Measurements from ENCODE around the gene MAGEB1.

Gene MAGEB1, protein sequence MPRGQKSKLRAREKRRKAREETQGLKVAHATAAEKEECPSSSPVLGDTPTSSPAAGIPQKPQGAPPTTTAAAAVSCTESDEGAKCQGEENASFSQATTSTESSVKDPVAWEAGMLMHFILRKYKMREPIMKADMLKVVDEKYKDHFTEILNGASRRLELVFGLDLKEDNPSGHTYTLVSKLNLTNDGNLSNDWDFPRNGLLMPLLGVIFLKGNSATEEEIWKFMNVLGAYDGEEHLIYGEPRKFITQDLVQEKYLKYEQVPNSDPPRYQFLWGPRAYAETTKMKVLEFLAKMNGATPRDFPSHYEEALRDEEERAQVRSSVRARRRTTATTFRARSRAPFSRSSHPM

GRCh38 chrX:30246769-30247489 lies at the start of gene MAGEB1:
MAGEB1 (plus strand) TSS chrX:30247146; CDS start chrX:30250494, 3,348 bp downstream.
- TF ChIP-seq, protein P1, sequence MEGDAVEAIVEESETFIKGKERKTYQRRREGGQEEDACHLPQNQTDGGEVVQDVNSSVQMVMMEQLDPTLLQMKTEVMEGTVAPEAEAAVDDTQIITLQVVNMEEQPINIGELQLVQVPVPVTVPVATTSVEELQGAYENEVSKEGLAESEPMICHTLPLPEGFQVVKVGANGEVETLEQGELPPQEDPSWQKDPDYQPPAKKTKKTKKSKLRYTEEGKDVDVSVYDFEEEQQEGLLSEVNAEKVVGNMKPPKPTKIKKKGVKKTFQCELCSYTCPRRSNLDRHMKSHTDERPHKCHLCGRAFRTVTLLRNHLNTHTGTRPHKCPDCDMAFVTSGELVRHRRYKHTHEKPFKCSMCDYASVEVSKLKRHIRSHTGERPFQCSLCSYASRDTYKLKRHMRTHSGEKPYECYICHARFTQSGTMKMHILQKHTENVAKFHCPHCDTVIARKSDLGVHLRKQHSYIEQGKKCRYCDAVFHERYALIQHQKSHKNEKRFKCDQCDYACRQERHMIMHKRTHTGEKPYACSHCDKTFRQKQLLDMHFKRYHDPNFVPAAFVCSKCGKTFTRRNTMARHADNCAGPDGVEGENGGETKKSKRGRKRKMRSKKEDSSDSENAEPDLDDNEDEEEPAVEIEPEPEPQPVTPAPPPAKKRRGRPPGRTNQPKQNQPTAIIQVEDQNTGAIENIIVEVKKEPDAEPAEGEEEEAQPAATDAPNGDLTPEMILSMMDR (IDR thresholded peaks at IDR 0.05; ENCODE audit: borderline replicate concordance, control extremely low read depth, extremely low read depth, insufficient read depth, missing control alignments), result no peak

GRCh38 chrX:30212172-30212571 lies 34.8 kb upstream of the MAGEB1 start:
- TF ChIP-seq, protein P1 (IDR thresholded peaks at IDR 0.05; ENCODE audit: borderline replicate concordance, control extremely low read depth, extremely low read depth, insufficient read depth, missing control alignments), result no peak
- DNase-seq (ENCODE audit: low spot score), result no peak
- in situ Hi-C loops (cut with MboI; ENCODE audit: low sequenced_read_pairs, unreplicated experiment), result no loop called here

More at GRCh38 chrX:30246769-30247489, at the start of gene MAGEB1:
- in situ Hi-C loops (cut with MboI; ENCODE audit: low sequenced_read_pairs, unreplicated experiment), result no loop called here
- no peak for DNase-seq (ENCODE audit: low spot score)

DNA sequence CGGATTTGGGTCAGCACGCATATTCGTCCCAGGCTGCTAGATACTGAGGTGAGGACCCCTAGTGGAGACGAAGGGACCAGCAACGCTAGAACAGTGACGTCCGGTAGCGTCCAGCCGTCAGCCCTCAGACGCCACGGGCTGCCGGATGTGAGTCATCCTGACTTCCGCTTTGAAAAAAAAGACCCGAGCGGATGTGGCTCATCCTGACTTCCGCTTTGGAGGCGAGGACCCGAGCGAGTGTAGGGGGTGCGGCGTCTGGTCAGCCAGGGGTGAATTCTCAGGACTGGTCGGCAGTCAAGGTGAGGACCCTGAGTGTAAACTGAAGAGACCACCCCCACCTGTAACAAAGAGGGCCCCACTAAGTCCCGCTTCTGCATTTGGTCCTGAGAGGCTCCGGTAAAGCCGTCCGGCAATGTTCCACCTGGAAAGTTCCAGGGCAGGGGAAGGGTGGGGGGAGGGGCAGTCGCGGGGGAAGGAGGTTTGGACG lies 31.5 kb upstream of the MAGEB1 start, which contains the start of gene MAGEB2:
Gene MAGEB2, plus strand, starts transcription at position 207 of the 487 bp plus-strand sequence. CDS start 3,018 bp downstream, outside the sequence.
- in situ Hi-C loops (cut with MboI; ENCODE audit: low sequenced_read_pairs, unreplicated experiment), result no loop called here
- TF ChIP-seq, protein P1 (IDR thresholded peaks at IDR 0.05; ENCODE audit: borderline replicate concordance, control extremely low read depth, extremely low read depth, insufficient read depth, missing control alignments), result no peak
- no peak for DNase-seq (ENCODE audit: low spot score)

- in situ Hi-C loops (cut with MboI; ENCODE audit: low sequenced_read_pairs, unreplicated experiment), result no loop called here
- TF ChIP-seq, protein P1 (IDR thresholded peaks at IDR 0.05; ENCODE audit: borderline replicate concordance, control extremely low read depth, extremely low read depth, insufficient read depth, missing control alignments), result no peak
- no peak for DNase-seq (ENCODE audit: low spot score)
These were observed 29.5 kb upstream of the MAGEB1 start for GRCh38 chrX:30217465-30217864.

GRCh38 chrX:30219372-30219771 lies 27.6 kb upstream of the MAGEB1 start:
- TF ChIP-seq, protein P1 (IDR thresholded peaks at IDR 0.05; ENCODE audit: borderline replicate concordance, control extremely low read depth, extremely low read depth, insufficient read depth, missing control alignments), result no peak
- in situ Hi-C loops (cut with MboI; ENCODE audit: low sequenced_read_pairs, unreplicated experiment), result no loop called here
- no peak for DNase-seq (ENCODE audit: low spot score)

DNA sequence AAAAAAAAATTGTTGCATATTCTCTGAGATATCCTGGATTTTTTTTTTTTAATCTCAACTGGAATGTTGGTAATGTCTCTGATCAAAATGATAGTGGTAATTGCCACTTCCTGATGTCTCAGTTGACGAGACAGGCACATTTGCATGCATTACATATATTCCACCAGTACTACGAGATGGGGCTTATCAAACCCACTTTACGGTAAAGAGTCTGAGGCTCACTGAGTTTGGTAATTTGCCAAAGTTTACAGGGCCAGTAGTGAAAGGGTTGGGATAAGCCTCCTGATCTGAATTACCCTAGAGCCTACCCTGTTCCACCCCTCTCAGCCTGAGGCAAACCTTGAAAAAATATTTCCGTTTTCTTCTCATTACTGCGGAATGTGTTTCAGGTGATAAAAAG lies 26.3 kb upstream of the MAGEB1 start:
- DNase-seq (ENCODE audit: low spot score), result no peak
- TF ChIP-seq, protein P1 (IDR thresholded peaks at IDR 0.05; ENCODE audit: borderline replicate concordance, control extremely low read depth, extremely low read depth, insufficient read depth, missing control alignments), result no peak
- in situ Hi-C loops (cut with MboI; ENCODE audit: low sequenced_read_pairs, unreplicated experiment), result no loop called here
